ENCODE results near the gene MTURN.
A peak's percentile ranks its signal among the peaks of the same experiment; 100 is the strongest.

Gene MTURN

DNA sequence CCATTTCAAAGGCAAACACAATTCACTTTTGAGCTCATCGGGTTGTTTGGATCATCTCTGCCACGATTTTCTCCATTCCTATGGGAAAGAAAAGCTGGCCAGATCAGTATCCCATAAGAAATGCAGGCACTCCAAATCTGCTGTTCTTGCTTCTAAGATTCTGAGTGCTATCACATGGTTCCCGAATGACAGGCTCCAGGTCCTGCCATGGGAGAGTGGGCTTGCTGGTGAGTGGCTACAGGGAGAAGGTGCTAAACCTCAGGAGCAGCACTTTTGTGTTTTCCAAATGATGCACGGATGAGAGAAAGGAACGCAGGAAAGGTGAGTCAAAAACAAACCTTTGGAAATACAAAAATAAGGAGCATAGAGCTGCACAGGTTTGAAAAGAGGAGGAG is 32.1 kb downstream of the MTURN start:
- Histone ChIP-seq H3K36me3 (ENCODE audit: low read depth) (no peaks in the 10 kb centered on the region), H3K27me3 (ENCODE audit: insufficient read depth, poor library complexity, severe bottlenecking) (no peaks in the 10 kb centered on the region), H3K4me3 (ENCODE audit: severe bottlenecking) (no peak overlapping the region), H3K4me1 (ENCODE audit: insufficient read depth, poor library complexity, severe bottlenecking) (peaks cover 63% of the 10 kb centered on the region), H3K27ac (ENCODE audit: poor library complexity, severe bottlenecking) (peak overlapping the region; percentile 94), H3K9me3 (ENCODE audit: severe bottlenecking) (no peaks in the 10 kb centered on the region)
- DNase-seq (ENCODE audit: low spot score), result no peak
- TF ChIP-seq, protein P1, sequence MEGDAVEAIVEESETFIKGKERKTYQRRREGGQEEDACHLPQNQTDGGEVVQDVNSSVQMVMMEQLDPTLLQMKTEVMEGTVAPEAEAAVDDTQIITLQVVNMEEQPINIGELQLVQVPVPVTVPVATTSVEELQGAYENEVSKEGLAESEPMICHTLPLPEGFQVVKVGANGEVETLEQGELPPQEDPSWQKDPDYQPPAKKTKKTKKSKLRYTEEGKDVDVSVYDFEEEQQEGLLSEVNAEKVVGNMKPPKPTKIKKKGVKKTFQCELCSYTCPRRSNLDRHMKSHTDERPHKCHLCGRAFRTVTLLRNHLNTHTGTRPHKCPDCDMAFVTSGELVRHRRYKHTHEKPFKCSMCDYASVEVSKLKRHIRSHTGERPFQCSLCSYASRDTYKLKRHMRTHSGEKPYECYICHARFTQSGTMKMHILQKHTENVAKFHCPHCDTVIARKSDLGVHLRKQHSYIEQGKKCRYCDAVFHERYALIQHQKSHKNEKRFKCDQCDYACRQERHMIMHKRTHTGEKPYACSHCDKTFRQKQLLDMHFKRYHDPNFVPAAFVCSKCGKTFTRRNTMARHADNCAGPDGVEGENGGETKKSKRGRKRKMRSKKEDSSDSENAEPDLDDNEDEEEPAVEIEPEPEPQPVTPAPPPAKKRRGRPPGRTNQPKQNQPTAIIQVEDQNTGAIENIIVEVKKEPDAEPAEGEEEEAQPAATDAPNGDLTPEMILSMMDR (IDR thresholded peaks at IDR 0.05; ENCODE audit: poor library complexity, severe bottlenecking), result no peak
- ATAC-seq (ENCODE audit: low read depth), result no peak

DNA sequence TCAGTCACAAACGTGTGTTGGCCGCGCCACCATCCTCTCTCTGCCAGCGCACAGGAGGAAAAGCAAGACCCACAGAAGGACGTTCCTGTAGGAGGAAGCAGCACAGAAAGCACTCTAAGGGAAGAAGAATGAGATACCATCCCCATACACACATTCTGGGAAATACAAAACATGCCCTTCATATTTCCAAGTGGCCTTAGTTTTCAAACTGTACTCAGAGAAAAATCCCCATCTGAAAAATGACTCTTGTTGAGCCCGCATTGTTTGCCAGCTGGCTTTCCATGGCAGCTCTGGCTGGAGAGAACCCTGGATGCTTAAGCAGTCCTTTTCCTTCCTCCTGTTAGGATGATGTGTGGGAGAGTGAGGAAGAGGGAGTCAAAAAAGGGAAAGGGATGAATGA is 33.1 kb downstream of the MTURN start:
- TF ChIP-seq, protein P1 (IDR thresholded peaks at IDR 0.05; ENCODE audit: poor library complexity, severe bottlenecking), result no peak
- DNase-seq (ENCODE audit: low spot score) (no peak), ATAC-seq (ENCODE audit: low read depth) (no peak)
- H3K4me3 ChIP-seq (ENCODE audit: severe bottlenecking), result no peak overlapping the region
- no peaks in the 10 kb centered on the region for H3K36me3 ChIP-seq (ENCODE audit: low read depth)
- no peaks in the 10 kb centered on the region for H3K9me3 ChIP-seq (ENCODE audit: severe bottlenecking)
- H3K27ac ChIP-seq (ENCODE audit: poor library complexity, severe bottlenecking), result no peak overlapping the region
- no peaks in the 10 kb centered on the region for H3K27me3 ChIP-seq (ENCODE audit: insufficient read depth, poor library complexity, severe bottlenecking)
- peaks cover 66% of the 10 kb centered on the region for H3K4me1 ChIP-seq (ENCODE audit: insufficient read depth, poor library complexity, severe bottlenecking)

DNA sequence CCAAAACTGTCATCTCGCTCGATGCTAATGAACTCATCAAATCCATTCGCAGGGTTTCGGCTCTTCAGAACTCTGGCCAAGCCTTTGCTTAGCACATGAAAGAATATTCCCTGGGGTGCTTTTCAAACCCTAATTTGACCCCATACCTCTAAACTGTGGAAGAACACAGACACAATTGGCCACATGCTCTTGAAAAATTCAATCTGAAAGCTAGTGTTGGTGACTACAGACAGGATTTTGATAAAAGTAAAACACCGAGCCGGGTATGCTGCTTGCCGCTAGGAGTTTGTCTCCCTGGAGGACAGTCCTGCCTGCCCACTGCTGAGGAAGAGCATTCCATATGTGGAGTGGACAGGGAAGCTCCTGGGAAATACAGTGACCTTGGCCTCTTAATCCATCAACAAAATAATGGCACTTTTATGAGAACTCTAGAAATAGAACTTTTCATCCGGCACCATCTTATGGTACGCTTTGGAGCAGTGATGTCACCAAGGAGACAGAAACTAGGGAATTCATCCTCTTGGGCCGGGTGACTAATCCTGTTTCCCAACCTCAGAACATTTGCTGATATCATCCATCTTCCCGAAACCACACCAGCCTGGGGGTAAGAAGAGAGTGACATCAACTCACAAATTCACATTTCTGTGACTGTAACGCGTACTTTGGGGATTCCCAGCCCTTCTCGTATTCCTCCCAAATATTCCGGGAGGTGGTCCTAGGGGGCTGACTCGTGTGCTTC is 34.2 kb downstream of the MTURN start:
- H3K27me3 ChIP-seq (ENCODE audit: insufficient read depth, poor library complexity, severe bottlenecking), result no peaks in the 10 kb centered on the region
- H3K9me3 ChIP-seq (ENCODE audit: severe bottlenecking), result no peaks in the 10 kb centered on the region
- H3K4me1 ChIP-seq (ENCODE audit: insufficient read depth, poor library complexity, severe bottlenecking), result peaks cover 55% of the 10 kb centered on the region
- no peaks in the 10 kb centered on the region for H3K36me3 ChIP-seq (ENCODE audit: low read depth)
- no peak overlapping the region for H3K27ac ChIP-seq (ENCODE audit: poor library complexity, severe bottlenecking)
- H3K4me3 ChIP-seq (ENCODE audit: severe bottlenecking), result no peak overlapping the region
- TF ChIP-seq, protein P1 (IDR thresholded peaks at IDR 0.05; ENCODE audit: poor library complexity, severe bottlenecking), result no peak
- DNase-seq (ENCODE audit: low spot score), result no peak
- peak; percentile 54 for ATAC-seq (ENCODE audit: low read depth)

DNA sequence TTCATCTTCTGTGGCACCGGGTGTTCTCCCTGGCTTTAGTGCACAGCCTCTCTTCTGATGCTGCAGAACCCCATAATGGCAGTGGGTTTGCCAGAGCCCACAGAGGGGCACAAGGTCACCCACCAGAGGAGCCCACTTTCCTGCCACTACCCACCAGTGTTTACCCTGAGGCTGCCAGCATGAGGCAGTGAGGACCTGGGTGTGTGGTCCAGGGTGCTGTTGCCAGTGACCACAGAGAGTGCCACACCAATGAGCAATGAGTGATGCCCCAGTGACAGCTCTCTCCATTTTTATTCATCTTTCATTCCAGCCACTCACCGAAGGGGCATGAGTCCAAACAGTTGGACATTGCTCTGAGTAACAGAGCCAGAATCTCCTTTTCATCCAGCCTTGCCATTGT is 34.8 kb downstream of the MTURN start:
- no peaks in the 10 kb centered on the region for H3K27me3 ChIP-seq (ENCODE audit: insufficient read depth, poor library complexity, severe bottlenecking)
- no peak overlapping the region for H3K27ac ChIP-seq (ENCODE audit: poor library complexity, severe bottlenecking)
- H3K36me3 ChIP-seq (ENCODE audit: low read depth), result no peaks in the 10 kb centered on the region
- H3K4me1 ChIP-seq (ENCODE audit: insufficient read depth, poor library complexity, severe bottlenecking), result peaks cover 51% of the 10 kb centered on the region
- no peaks in the 10 kb centered on the region for H3K9me3 ChIP-seq (ENCODE audit: severe bottlenecking)
- DNase-seq (ENCODE audit: low spot score) (no peak), ATAC-seq (ENCODE audit: low read depth) (no peak)
- TF ChIP-seq, protein P1 (IDR thresholded peaks at IDR 0.05; ENCODE audit: poor library complexity, severe bottlenecking), result no peak
- no peak overlapping the region for H3K4me3 ChIP-seq (ENCODE audit: severe bottlenecking)

DNA sequence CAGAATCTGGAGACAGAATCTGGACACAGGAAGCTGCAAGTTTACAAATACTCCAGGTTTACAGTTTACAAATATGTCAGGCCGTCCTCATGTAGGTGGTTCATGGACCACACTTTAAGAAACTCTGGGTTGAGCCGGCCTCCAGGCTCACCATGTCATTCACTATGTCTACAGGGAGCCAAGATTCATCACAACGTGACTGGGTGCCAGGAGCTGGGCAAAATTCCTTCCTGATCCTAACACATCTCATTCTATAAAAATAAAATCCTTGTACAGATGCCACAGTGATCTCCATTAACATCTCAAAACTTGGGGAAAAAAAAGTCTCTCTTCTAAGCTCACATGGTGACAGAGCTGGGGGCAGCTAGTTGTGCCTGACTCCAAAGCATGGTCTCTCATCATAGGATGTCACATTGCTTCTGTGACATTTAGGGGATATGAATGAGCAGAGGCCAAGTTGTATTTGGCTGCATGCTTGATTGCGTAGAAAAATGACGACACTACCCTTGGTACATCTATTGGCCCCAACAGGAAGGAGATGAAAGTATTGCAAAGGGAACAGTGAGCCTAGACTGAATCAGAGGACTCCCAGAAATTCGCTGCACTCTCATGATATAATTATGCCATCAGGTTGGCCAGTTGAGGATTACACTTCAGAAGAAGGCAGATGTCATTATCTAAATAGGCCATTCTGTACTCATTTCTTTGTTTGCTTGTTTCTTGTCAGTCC is 35.9 kb downstream of the MTURN start:
- DNase-seq (ENCODE audit: low spot score) (no peak), ATAC-seq (ENCODE audit: low read depth) (no peak)
- H3K4me1 ChIP-seq (ENCODE audit: insufficient read depth, poor library complexity, severe bottlenecking), result peaks cover 42% of the 10 kb centered on the region
- H3K36me3 ChIP-seq (ENCODE audit: low read depth), result no peaks in the 10 kb centered on the region
- H3K27ac ChIP-seq (ENCODE audit: poor library complexity, severe bottlenecking), result no peak overlapping the region
- no peaks in the 10 kb centered on the region for H3K9me3 ChIP-seq (ENCODE audit: severe bottlenecking)
- no peak overlapping the region for H3K4me3 ChIP-seq (ENCODE audit: severe bottlenecking)
- TF ChIP-seq, protein P1 (IDR thresholded peaks at IDR 0.05; ENCODE audit: poor library complexity, severe bottlenecking), result no peak
- H3K27me3 ChIP-seq (ENCODE audit: insufficient read depth, poor library complexity, severe bottlenecking), result no peaks in the 10 kb centered on the region

Data from RWPE2 (cell line).